Osteocyte (in vitro differentiated cells): Measurements from ENCODE around the gene GLTPD2. TPM values are rescaled to one million over a fixed set of nuclear protein-coding genes. Genes with fewer than 3 reads are reported as not detected.

ENCODE experiments used
- DNase-seq: peaks from one replicate; pipeline ENCODE4 v3.0.0; 2021; ENCODE audit warnings: mixed read lengths; ENCODE audit not compliant: unreplicated experiment; ENCODE audit errors: extremely low spot score
- H3K27ac Mint-ChIP-seq: one replicate; pipeline ENCODE4 v1.8.0; 2021; ENCODE audit warnings: mild to moderate bottlenecking, mixed read lengths; ENCODE audit not compliant: unreplicated experiment
- H3K27me3 Mint-ChIP-seq: one replicate; pipeline ENCODE4 v1.8.0; 2021; ENCODE audit warnings: mixed read lengths; ENCODE audit not compliant: unreplicated experiment
- H3K36me3 Mint-ChIP-seq: one replicate; pipeline ENCODE4 v1.8.0; 2021; ENCODE audit warnings: mixed read lengths; ENCODE audit not compliant: unreplicated experiment
- H3K4me1 Mint-ChIP-seq: one replicate; pipeline ENCODE4 v1.8.0; 2021; ENCODE audit warnings: mixed read lengths; ENCODE audit not compliant: unreplicated experiment
- H3K4me3 Mint-ChIP-seq: one replicate; pipeline ENCODE4 v1.8.0; 2021; ENCODE audit warnings: mild to moderate bottlenecking, moderate library complexity, mixed read lengths; ENCODE audit not compliant: unreplicated experiment
- H3K9me3 Mint-ChIP-seq: one replicate; pipeline ENCODE4 v1.8.0; 2021; ENCODE audit warnings: mixed read lengths; ENCODE audit not compliant: unreplicated experiment
- CTCF ChIP-seq: fragments of 200-600 bp; sonication (generic); IDR thresholded peaks from 2 replicates; pipeline ENCODE4 v1.5.0; 2021; ENCODE audit warnings: antibody characterized with exemption, mild to moderate bottlenecking, moderate library complexity
- total RNA-seq: library from RNA; stranded (reverse); gene quantifications from 2 replicates; pipeline ENCODE4 v1.2.1, GENCODE V29; 2021

GLTPD2 gene
- total RNA-seq, 1 donor from 2014 or later = not detected

- TF ChIP-seq CTCF = no peak
- no peak overlapping the region for H3K4me3 Mint-ChIP-seq
- peaks cover 20% of the 10 kb centered on the region for H3K4me1 Mint-ChIP-seq
- H3K27me3 Mint-ChIP-seq = peaks cover 22% of the 10 kb centered on the region
- H3K27ac Mint-ChIP-seq = no peak overlapping the region
- no peaks in the 10 kb centered on the region for H3K36me3 Mint-ChIP-seq
- H3K9me3 Mint-ChIP-seq = no peaks in the 10 kb centered on the region
- DNase-seq = no peak
These were observed 47.2 kb upstream of the GLTPD2 start for GRCh38 chr17:4741544-4741943.

GRCh38 chr17:4742133-4742532, 46.6 kb upstream of the GLTPD2 start:
- Mint-ChIP-seq H3K36me3 (no peaks in the 10 kb centered on the region), H3K9me3 (no peaks in the 10 kb centered on the region), H3K27me3 (peaks cover 25% of the 10 kb centered on the region), H3K4me3 (no peak overlapping the region), H3K4me1 (peaks cover 20% of the 10 kb centered on the region), H3K27ac (no peak overlapping the region)
- no peak for TF ChIP-seq CTCF
- DNase-seq = no peak

GRCh38 chr17:4742629-4743028, 46.1 kb upstream of the GLTPD2 start:
- no peak for TF ChIP-seq CTCF
- no peak overlapping the region for H3K27ac Mint-ChIP-seq
- no peak for DNase-seq
- H3K4me3 Mint-ChIP-seq = no peak overlapping the region
- H3K4me1 Mint-ChIP-seq = peaks cover 20% of the 10 kb centered on the region
- no peaks in the 10 kb centered on the region for H3K9me3 Mint-ChIP-seq
- peaks cover 26% of the 10 kb centered on the region for H3K27me3 Mint-ChIP-seq
- no peaks in the 10 kb centered on the region for H3K36me3 Mint-ChIP-seq

GRCh38 chr17:4743216-4743615, 45.5 kb upstream of the GLTPD2 start:
- no peak for TF ChIP-seq CTCF
- Mint-ChIP-seq H3K9me3 (no peaks in the 10 kb centered on the region), H3K4me3 (no peak overlapping the region), H3K4me1 (peaks cover 20% of the 10 kb centered on the region), H3K27ac (no peak overlapping the region), H3K36me3 (no peaks in the 10 kb centered on the region), H3K27me3 (peaks cover 28% of the 10 kb centered on the region)
- DNase-seq = no peak

- Mint-ChIP-seq H3K4me3 (no peak overlapping the region), H3K27me3 (peaks cover 30% of the 10 kb centered on the region), H3K9me3 (no peaks in the 10 kb centered on the region), H3K36me3 (no peaks in the 10 kb centered on the region), H3K27ac (no peak overlapping the region), H3K4me1 (peaks cover 14% of the 10 kb centered on the region)
- no peak for TF ChIP-seq CTCF
- DNase-seq = no peak
These were observed 44.9 kb upstream of the GLTPD2 start for GRCh38 chr17:4743898-4744297.
